ENCODE measurements around the gene PDZD2. TPM values are rescaled to one million over a fixed set of nuclear protein-coding genes. Genes with fewer than 3 reads are reported as not detected.

The PDZD2 gene
- total RNA-seq, 1 experiment from 2014 or later = 2.2 TPM

DNA sequence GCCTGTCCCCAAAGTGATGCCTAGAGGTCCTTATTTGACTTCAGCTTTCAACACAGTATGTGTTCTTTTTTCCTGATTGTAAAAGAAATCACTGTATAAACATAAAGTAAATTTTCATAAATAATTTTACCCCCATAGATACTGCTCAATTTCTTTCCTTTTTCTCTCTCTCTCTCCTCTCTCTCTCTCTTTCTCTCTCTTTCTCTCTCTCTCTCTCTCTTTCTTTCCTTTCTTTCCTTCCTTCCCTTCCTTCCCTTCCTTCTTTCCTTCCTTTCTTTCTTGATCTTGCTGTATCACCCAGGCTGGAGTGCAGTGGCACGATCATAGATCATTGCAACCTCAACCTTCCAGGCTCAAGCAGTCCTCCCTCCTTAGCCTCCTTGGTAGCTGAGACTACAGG lies 64.8 kb downstream of the PDZD2 start:
- no peaks in the 10 kb centered on the region for H3K36me3 ChIP-seq (ENCODE audit: insufficient read depth, low read length, poor library complexity, severe bottlenecking)
- H3K4me1 ChIP-seq (ENCODE audit: insufficient read depth, low read length, poor library complexity, severe bottlenecking) = no peaks in the 10 kb centered on the region
- TF ChIP-seq CTCF (conservative IDR thresholded peaks at IDR 0.05; ENCODE audit: low read depth, low read length) = no peak
- no peak for TF ChIP-seq EZH2 (IDR thresholded peaks at IDR 0.05; ENCODE audit: borderline replicate concordance, low read depth, low read length, poor library complexity, severe bottlenecking)
- no peak overlapping the region for H3K4me3 ChIP-seq (ENCODE audit: low read depth, low read length, poor library complexity, severe bottlenecking)
- BruUV-seq (replicated peaks) = no TSS peak
- no peaks in the 10 kb centered on the region for H3K9me3 ChIP-seq (ENCODE audit: low read depth, low read length, poor library complexity, severe bottlenecking)
- CTCF ChIA-PET = no interaction called here
- no peak overlapping the region for H3K27ac ChIP-seq (ENCODE audit: low read depth, low read length, poor library complexity, severe bottlenecking)
- H3K27me3 ChIP-seq (replicated peaks; ENCODE audit: insufficient read depth, low read depth, low read length, poor library complexity) = no peaks in the 10 kb centered on the region
- intact Hi-C loops (cut with micrococcal nuclease; ENCODE audit: unreplicated experiment) = no loop called here
- DNase-seq (ENCODE audit: low spot score) = no peak
- POLR2A ChIA-PET (ENCODE audit: low non-redundant PET) = no interaction called here

DNA sequence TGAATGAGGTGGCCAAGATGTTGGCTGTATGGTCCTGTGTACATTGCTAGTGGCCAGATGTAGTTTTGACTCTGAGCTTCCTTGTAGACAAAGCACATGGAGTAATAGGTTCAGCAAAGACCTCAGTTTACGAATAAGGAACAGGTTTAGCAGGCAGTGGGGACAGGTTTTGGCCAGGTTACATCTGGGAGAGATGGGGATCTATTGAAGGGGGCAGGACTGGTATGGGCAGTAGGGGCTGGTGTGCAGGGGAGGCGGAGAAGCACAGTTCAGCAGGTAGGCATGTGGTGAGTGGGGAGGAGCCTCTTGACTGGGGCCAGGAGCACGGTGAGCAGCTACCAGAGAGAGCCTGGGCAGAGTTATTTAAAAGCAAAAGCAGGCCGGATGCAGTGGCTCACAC lies 67.3 kb downstream of the PDZD2 start:
- intact Hi-C loops (cut with micrococcal nuclease; ENCODE audit: unreplicated experiment) = no loop called here
- TF ChIP-seq CTCF (conservative IDR thresholded peaks at IDR 0.05; ENCODE audit: low read depth, low read length) (no peak), EZH2 (IDR thresholded peaks at IDR 0.05; ENCODE audit: borderline replicate concordance, low read depth, low read length, poor library complexity, severe bottlenecking) (no peak)

DNA sequence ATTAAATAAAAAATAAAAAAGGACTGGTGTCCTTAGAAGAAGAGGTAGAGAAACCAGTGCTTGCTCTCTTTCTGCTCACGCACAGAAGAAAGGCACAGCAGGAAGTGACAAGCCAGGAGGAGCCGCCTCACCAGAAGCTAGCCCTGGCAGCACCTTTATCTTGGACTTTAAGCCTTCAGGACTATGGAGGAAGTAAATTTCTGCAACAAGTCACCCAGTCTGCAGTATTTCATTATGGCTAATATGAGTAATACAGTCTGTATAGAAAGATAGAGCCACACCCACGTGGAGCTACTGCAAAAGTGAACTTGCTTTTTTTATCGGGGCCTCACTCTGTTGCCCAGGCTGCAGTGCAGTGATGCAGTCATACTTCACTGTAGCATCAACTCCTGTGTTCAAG lies 68.4 kb downstream of the PDZD2 start:
- TF ChIP-seq EZH2 (IDR thresholded peaks at IDR 0.05; ENCODE audit: borderline replicate concordance, low read depth, low read length, poor library complexity, severe bottlenecking) (no peak), CTCF (conservative IDR thresholded peaks at IDR 0.05; ENCODE audit: low read depth, low read length) (no peak)
- ChIA-PET POLR2A (ENCODE audit: low non-redundant PET) (no interaction called here), CTCF (no interaction called here)
- Histone ChIP-seq H3K4me1 (ENCODE audit: insufficient read depth, low read length, poor library complexity, severe bottlenecking) (no peaks in the 10 kb centered on the region), H3K4me3 (ENCODE audit: low read depth, low read length, poor library complexity, severe bottlenecking) (no peak overlapping the region), H3K36me3 (ENCODE audit: insufficient read depth, low read length, poor library complexity, severe bottlenecking) (no peaks in the 10 kb centered on the region), H3K27me3 (replicated peaks; ENCODE audit: insufficient read depth, low read depth, low read length, poor library complexity) (no peaks in the 10 kb centered on the region), H3K27ac (ENCODE audit: low read depth, low read length, poor library complexity, severe bottlenecking) (no peak overlapping the region), H3K9me3 (ENCODE audit: low read depth, low read length, poor library complexity, severe bottlenecking) (no peaks in the 10 kb centered on the region)
- no peak for DNase-seq (ENCODE audit: low spot score)
- intact Hi-C loops (cut with micrococcal nuclease; ENCODE audit: unreplicated experiment) = no loop called here
- BruUV-seq (replicated peaks) = no TSS peak

More for the DNA sequence above, 67.3 kb downstream of the PDZD2 start:
- Histone ChIP-seq H3K4me3 (ENCODE audit: low read depth, low read length, poor library complexity, severe bottlenecking) (no peak overlapping the region), H3K36me3 (ENCODE audit: insufficient read depth, low read length, poor library complexity, severe bottlenecking) (no peaks in the 10 kb centered on the region), H3K9me3 (ENCODE audit: low read depth, low read length, poor library complexity, severe bottlenecking) (no peaks in the 10 kb centered on the region), H3K27ac (ENCODE audit: low read depth, low read length, poor library complexity, severe bottlenecking) (no peak overlapping the region), H3K4me1 (ENCODE audit: insufficient read depth, low read length, poor library complexity, severe bottlenecking) (no peaks in the 10 kb centered on the region), H3K27me3 (replicated peaks; ENCODE audit: insufficient read depth, low read depth, low read length, poor library complexity) (no peaks in the 10 kb centered on the region)
- ChIA-PET CTCF (no interaction called here), POLR2A (ENCODE audit: low non-redundant PET) (no interaction called here)
- DNase-seq (ENCODE audit: low spot score) = no peak
- no TSS peak for BruUV-seq (replicated peaks)
